ENCODE measurements around the gene MLLT10.

- TF ChIP-seq CTCF (IDR thresholded peaks at IDR 0.05) (no peak), EP300 (IDR thresholded peaks at IDR 0.05) (no peak), POLR2A (IDR thresholded peaks at IDR 0.05; ENCODE audit: low read depth) (no peak)
Observed at GRCh38 chr10:21746118-21746517, 212.1 kb downstream of the MLLT10 start.

Data from esophagus muscularis mucosa (tissue), 4 donors.